IMR-90 (cell line): Measurements from ENCODE around the gene KLHL13.

ENCODE experiments used
- MXI1 ChIP-seq: IDR thresholded peaks from 2 replicates; pipeline ENCODE4 v1.6.1; 2012; ENCODE audit warnings: low read depth, mild to moderate bottlenecking, low read length, moderate library complexity, borderline replicate concordance
- POLR2A ChIP-seq: IDR thresholded peaks from 2 replicates; pipeline ENCODE4 v1.6.1; 2012; ENCODE audit warnings: mild to moderate bottlenecking, low read depth, low read length
- RAD21 ChIP-seq: IDR thresholded peaks from 2 replicates; pipeline ENCODE4 v1.6.1; 2012; ENCODE audit warnings: low read length, improper control_type of control experiment
- SMC3 ChIP-seq: fragments of 150-350 bp; IDR thresholded peaks from 2 replicates; pipeline ENCODE4 v1.6.1; 2016; ENCODE audit warnings: low read depth, mild to moderate bottlenecking, antibody characterized with exemption, low read length, moderate library complexity
- TF ChIP-seq, protein P1 (sequence below): conservative IDR thresholded peaks from 2 replicates; pipeline ENCODE4 v1.5.1; 2012; ENCODE audit warnings: mild to moderate bottlenecking, low read depth, low read length, improper control_type of control experiment
- TF ChIP-seq, protein P2 (sequence below): fragments of 150-350 bp; IDR thresholded peaks from 2 replicates; pipeline ENCODE4 v1.6.1; 2017; ENCODE audit warnings: mild to moderate bottlenecking, antibody characterized with exemption, low read length, low read depth

DNA sequence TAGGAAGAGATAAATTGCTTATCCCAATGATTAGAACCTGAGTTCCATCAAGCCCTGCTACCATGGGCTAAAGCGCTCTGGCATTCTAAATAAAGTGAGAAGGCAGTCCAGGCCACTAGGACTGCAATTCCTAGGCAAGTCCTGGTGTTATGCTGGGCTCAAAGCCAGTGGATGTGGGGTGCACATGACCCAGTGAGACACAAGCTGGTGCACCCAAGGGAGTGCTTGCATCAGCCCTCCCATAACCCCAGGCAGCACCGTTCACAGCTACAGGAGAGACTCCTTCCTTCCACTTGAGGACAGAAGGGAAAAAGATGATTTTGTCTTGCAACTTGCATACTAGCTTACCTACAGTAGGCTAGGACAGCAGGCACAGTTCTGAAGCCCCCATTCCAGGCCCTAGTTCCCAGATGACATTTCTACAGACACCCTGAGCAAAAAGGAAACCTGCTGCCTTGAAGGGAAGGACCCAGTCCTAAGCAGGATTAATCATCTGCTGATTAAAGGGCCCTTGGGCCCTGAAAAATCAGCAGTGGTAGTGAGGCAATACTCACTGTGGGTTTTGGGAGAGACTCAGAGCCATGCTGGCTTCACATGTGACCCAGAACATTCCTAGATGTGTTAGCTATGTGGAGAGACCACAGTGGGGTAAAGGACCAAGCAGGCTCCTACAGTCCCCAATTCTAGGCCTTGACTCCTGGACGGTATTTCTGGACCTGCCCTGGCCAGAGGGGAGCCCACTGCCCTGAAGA lies 77.8 kb downstream of the KLHL13 start:
- TF ChIP-seq, protein P1, sequence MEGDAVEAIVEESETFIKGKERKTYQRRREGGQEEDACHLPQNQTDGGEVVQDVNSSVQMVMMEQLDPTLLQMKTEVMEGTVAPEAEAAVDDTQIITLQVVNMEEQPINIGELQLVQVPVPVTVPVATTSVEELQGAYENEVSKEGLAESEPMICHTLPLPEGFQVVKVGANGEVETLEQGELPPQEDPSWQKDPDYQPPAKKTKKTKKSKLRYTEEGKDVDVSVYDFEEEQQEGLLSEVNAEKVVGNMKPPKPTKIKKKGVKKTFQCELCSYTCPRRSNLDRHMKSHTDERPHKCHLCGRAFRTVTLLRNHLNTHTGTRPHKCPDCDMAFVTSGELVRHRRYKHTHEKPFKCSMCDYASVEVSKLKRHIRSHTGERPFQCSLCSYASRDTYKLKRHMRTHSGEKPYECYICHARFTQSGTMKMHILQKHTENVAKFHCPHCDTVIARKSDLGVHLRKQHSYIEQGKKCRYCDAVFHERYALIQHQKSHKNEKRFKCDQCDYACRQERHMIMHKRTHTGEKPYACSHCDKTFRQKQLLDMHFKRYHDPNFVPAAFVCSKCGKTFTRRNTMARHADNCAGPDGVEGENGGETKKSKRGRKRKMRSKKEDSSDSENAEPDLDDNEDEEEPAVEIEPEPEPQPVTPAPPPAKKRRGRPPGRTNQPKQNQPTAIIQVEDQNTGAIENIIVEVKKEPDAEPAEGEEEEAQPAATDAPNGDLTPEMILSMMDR: no peak
- no peak for TF ChIP-seq RAD21
- TF ChIP-seq POLR2A: no peak
- TF ChIP-seq MXI1: no peak
- TF ChIP-seq SMC3: no peak
- TF ChIP-seq, protein P2, sequence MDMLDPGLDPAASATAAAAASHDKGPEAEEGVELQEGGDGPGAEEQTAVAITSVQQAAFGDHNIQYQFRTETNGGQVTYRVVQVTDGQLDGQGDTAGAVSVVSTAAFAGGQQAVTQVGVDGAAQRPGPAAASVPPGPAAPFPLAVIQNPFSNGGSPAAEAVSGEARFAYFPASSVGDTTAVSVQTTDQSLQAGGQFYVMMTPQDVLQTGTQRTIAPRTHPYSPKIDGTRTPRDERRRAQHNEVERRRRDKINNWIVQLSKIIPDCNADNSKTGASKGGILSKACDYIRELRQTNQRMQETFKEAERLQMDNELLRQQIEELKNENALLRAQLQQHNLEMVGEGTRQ: no peak
